H1 (cell line): ENCODE data around the gene DYSF. TPM values are rescaled to one million over a fixed set of nuclear protein-coding genes. Genes with fewer than 3 reads are reported as not detected.

Source experiments
- CHD7 ChIP-seq: fragments of 300-600 bp; sonication (generic); IDR thresholded peaks from 2 replicates; pipeline ENCODE4 v1.7.1; 2012; ENCODE audit warnings: low read length, moderate library complexity, mild to moderate bottlenecking, inconsistent platforms; ENCODE audit not compliant: insufficient replicate concordance
- polyA plus RNA-seq, 7 experiments: library from polyadenylated mRNA; depleted of rRNA in 3 of 7; stranded (reverse) in 5 of 7; unstranded in 2 of 7; fragments of >200 nt in 5 of 7; fragments of 200-250 nt in 2 of 7; gene quantifications; 1 replicate in 5 of 7; 2 replicates in 1 of 7; 4 replicates in 1 of 7; pipeline versions ENCODE4 v1.2.1 to v1.2.3, GENCODE V29; 2011 to 2013; ENCODE audit warnings: missing spikeins in 2 of 7, mixed read lengths in 2 of 7
- total RNA-seq: library from RNA; stranded (reverse); fragmentation: NEBNext Ultra II Directional; extraction: Animal tissue kit (Norgen Biotek cat#: 25700); gene quantifications from 2 replicates; pipeline ENCODE4 v1.2.1, GENCODE V29; 2021

Gene DYSF
- total and polyA plus RNA-seq, 2 of the 8 experiments (the other 6 are each of a cell fraction or from before 2014, with no cell fraction given): 5.8 to 7.1 TPM

GRCh38 chr2:71503837-71504236 lies 50.5 kb downstream of the DYSF start (continued):
- TF ChIP-seq CHD7: no peak
